GM12891 (cell line): ENCODE data around the gene WDR49.

Experiments used
- DNase-seq: peaks from one replicate; pipeline ENCODE4 v3.0.0; 2011; ENCODE audit warnings: low spot score; ENCODE audit not compliant: insufficient read length
- FAIRE-seq: peaks from 2 replicates; lab custom pipeline; 2011; peaks lifted over from hg19 to GRCh38; lab: Jason Lieb, UNC
- PAX5 ChIP-seq: IDR thresholded peaks from 2 replicates; pipeline ENCODE4 v1.6.1; 2011; ENCODE audit warnings: low read length, moderate library complexity, mild to moderate bottlenecking; ENCODE audit not compliant: insufficient read depth, severe bottlenecking
- POLR2A ChIP-seq: IDR thresholded peaks from 2 replicates; pipeline ENCODE4 v1.6.1; 2011; ENCODE audit warnings: low read depth, low read length, control low read depth
- POLR2AphosphoS5 ChIP-seq: IDR thresholded peaks from 2 replicates; pipeline ENCODE4 v1.6.1; 2011; ENCODE audit warnings: low read depth, low read length, control low read depth
- POU2F2 ChIP-seq: IDR thresholded peaks from 2 replicates; pipeline ENCODE4 v1.6.1; 2011; ENCODE audit warnings: low read depth, mild to moderate bottlenecking, control low read depth, low read length, moderate library complexity
- SPI1 ChIP-seq: IDR thresholded peaks from 2 replicates; pipeline ENCODE4 v1.6.1; 2011; ENCODE audit warnings: low read depth, low read length, control low read depth
- TAF1 ChIP-seq: IDR thresholded peaks from 2 replicates; pipeline ENCODE4 v1.6.1; 2011; ENCODE audit warnings: low read depth, low read length, control low read depth

Gene WDR49

GRCh38 chr3:167668651-167669050 lies 14.9 kb upstream of the WDR49 start:
- no peak for FAIRE-seq
- TF ChIP-seq POLR2A (no peak), PAX5 (no peak), POU2F2 (no peak), POLR2AphosphoS5 (no peak), SPI1 (no peak), TAF1 (no peak)

GRCh38 chr3:167666563-167666962 lies 12.8 kb upstream of the WDR49 start:
- DNase-seq (no peak), FAIRE-seq (peak; percentile 13)
- TF ChIP-seq PAX5: no peak
- TF ChIP-seq SPI1: no peak
- no peak for TF ChIP-seq TAF1
- no peak for TF ChIP-seq POLR2AphosphoS5
- no peak for TF ChIP-seq POLR2A
- TF ChIP-seq POU2F2: no peak

More at GRCh38 chr3:167668651-167669050, 14.9 kb upstream of the WDR49 start:
- DNase-seq: no peak

GRCh38 chr3:167662919-167663400 lies 9.2 kb upstream of the WDR49 start:
- DNase-seq: no peak
- FAIRE-seq: no peak
- TF ChIP-seq PAX5: no peak
- TF ChIP-seq POU2F2: no peak
- no peak for TF ChIP-seq POLR2A
- no peak for TF ChIP-seq SPI1
- no peak for TF ChIP-seq TAF1
- no peak for TF ChIP-seq POLR2AphosphoS5

- no peak for TF ChIP-seq PAX5
- TF ChIP-seq TAF1: no peak
- TF ChIP-seq POLR2AphosphoS5: no peak
- TF ChIP-seq POLR2A: no peak
- no peak for TF ChIP-seq SPI1
- TF ChIP-seq POU2F2: no peak
- DNase-seq (no peak), FAIRE-seq (no peak)
Observed at GRCh38 chr3:167657684-167658225, 4.0 kb upstream of the WDR49 start.

- DNase-seq: no peak
- FAIRE-seq: no peak
Observed at GRCh38 chr3:167656821-167657220, 3.1 kb upstream of the WDR49 start.

GRCh38 chr3:167653155-167653554 lies 587 bp downstream of the WDR49 start:
- no peak for TF ChIP-seq TAF1
- TF ChIP-seq POLR2AphosphoS5: no peak
- TF ChIP-seq POU2F2: no peak
- no peak for TF ChIP-seq POLR2A
- no peak for TF ChIP-seq SPI1
- TF ChIP-seq PAX5: no peak
- FAIRE-seq (no peak), DNase-seq (no peak)

More at GRCh38 chr3:167656821-167657220, 3.1 kb upstream of the WDR49 start:
- TF ChIP-seq POLR2AphosphoS5 (no peak), TAF1 (no peak), PAX5 (no peak), SPI1 (no peak), POU2F2 (no peak), POLR2A (no peak)

- FAIRE-seq (peak; percentile 65), DNase-seq (no peak)
- TF ChIP-seq PAX5 (no peak), POLR2A (no peak), TAF1 (no peak), POLR2AphosphoS5 (no peak), POU2F2 (no peak), SPI1 (no peak)
Observed at GRCh38 chr3:167651826-167652225, 1.9 kb downstream of the WDR49 start.

- FAIRE-seq: no peak
- no peak for TF ChIP-seq PAX5
- no peak for TF ChIP-seq POU2F2
- no peak for TF ChIP-seq POLR2A
- no peak for TF ChIP-seq POLR2AphosphoS5
- TF ChIP-seq SPI1: no peak
- TF ChIP-seq TAF1: no peak
- no peak for DNase-seq
Observed at GRCh38 chr3:167650459-167650858, 3.3 kb downstream of the WDR49 start.

- DNase-seq (no peak), FAIRE-seq (no peak)
- no peak for TF ChIP-seq PAX5
- TF ChIP-seq POLR2A: no peak
- no peak for TF ChIP-seq POU2F2
- no peak for TF ChIP-seq TAF1
- no peak for TF ChIP-seq SPI1
- TF ChIP-seq POLR2AphosphoS5: no peak
Observed at GRCh38 chr3:167649746-167650145, 4.0 kb downstream of the WDR49 start.
